SJSA1 (cell line): ENCODE measurements around the gene TSEN54. TPM values are rescaled to one million over a fixed set of nuclear protein-coding genes. Genes with fewer than 3 reads are reported as not detected.

Source experiments
- DNase-seq, 2 experiments: peaks; one replicate each; pipeline ENCODE4 v3.0.0-alpha.2; 2015 to 2020; ENCODE audit warnings: low spot score in 2 of 2, low read depth in 1 of 2
- H3K27ac ChIP-seq: fragments of 250-450 bp; sonication (Bioruptor Pico); 2 replicates; pipeline ENCODE4 v1.5.1; 2020; ENCODE audit warnings: mild to moderate bottlenecking, moderate library complexity
- H3K27me3 ChIP-seq: fragments of 250-450 bp; sonication (Bioruptor Pico); replicated peaks from 2 replicates; pipeline ENCODE4 v1.5.1; 2020; ENCODE audit warnings: mild to moderate bottlenecking, moderate library complexity
- H3K36me3 ChIP-seq: fragments of 250-450 bp; sonication (Bioruptor Pico); 2 replicates; pipeline ENCODE4 v1.5.1; 2020; ENCODE audit warnings: mild to moderate bottlenecking
- H3K4me1 ChIP-seq: fragments of 250-450 bp; sonication (Bioruptor Pico); replicated peaks from 2 replicates; pipeline ENCODE4 v1.6.1; 2021; ENCODE audit warnings: mild to moderate bottlenecking
- H3K4me3 ChIP-seq: fragments of 250-450 bp; sonication (Bioruptor Pico); 2 replicates; pipeline ENCODE4 v1.5.1; 2020; ENCODE audit warnings: mild to moderate bottlenecking
- H3K9me3 ChIP-seq: fragments of 250-450 bp; sonication (Bioruptor Pico); replicated peaks from 2 replicates; pipeline ENCODE4 v1.5.1; 2020; ENCODE audit warnings: mild to moderate bottlenecking
- total RNA-seq: library from RNA; depleted of rRNA; stranded (reverse); fragments of >200 nt; shearing (Covaris generic); gene quantifications from 2 replicates; pipeline ENCODE4 v1.2.3, GENCODE V29; 2014

The TSEN54 gene
- total RNA-seq, 1 experiment from 2014 or later, result 54.0 TPM

DNA sequence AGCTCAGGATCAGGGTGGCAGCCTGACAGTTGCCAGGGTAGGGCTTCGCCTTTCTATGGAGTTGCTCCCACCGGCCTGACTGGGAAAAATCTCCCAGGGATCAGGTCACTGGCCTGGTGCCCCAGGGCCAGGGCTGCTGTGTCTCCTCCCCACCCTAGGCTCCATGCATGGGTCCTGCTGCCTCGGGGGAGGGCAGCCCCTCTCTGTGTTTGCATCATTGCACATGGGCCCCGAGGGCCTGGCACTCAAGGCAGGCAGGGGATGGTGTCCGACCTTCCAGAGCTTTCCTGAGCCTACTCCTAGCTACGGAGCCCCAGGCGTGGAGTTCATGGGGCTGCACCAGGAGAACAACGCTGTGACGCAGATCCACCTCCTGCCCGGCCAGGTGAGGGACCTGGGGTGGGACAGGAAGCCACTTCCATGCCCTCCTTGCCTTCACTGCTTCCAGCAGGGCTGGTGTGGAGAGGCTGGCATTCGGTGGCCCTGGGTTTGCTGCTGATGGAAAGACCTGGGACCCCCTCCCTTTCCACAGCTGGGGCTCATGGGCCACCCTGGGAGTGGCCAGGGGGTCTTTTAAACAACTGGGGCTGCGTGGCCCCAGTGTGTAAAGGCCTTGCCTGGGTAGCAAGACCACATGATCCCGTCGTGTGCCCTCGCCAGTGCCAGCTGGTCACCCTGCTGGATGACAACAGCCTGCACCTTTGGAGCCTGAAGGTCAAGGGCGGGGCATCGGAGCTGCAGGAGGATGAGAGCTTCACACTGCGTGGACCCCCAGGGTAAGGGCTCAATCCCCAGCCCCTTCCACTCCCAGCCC, 41.7 kb downstream of the TSEN54 start:
- Histone ChIP-seq H3K9me3 (no peaks in the 10 kb centered on the region), H3K27ac (no peak overlapping the region), H3K4me1 (peaks cover 9% of the 10 kb centered on the region)

GRCh38 chr17:75558666-75559530, 42.6 kb downstream of the TSEN54 start:
- no peak for DNase-seq

More for the DNA sequence above, 41.7 kb downstream of the TSEN54 start:
- Histone ChIP-seq H3K36me3 (no peaks in the 10 kb centered on the region), H3K4me3 (no peak overlapping the region), H3K27me3 (no peaks in the 10 kb centered on the region)
- DNase-seq, result no peak

GRCh38 chr17:75559958-75560533, 43.7 kb downstream of the TSEN54 start:
- Histone ChIP-seq H3K4me3 (no peak overlapping the region), H3K9me3 (no peaks in the 10 kb centered on the region), H3K27ac (no peak overlapping the region), H3K36me3 (no peaks in the 10 kb centered on the region), H3K4me1 (no peaks in the 10 kb centered on the region), H3K27me3 (no peaks in the 10 kb centered on the region)
- DNase-seq, result no peak

More at GRCh38 chr17:75558666-75559530, 42.6 kb downstream of the TSEN54 start:
- Histone ChIP-seq H3K4me1 (peaks cover under 1% of the 10 kb centered on the region; the same call in 1 of the 2 replicates), H3K36me3 (no peaks in the 10 kb centered on the region), H3K27me3 (no peaks in the 10 kb centered on the region), H3K27ac (no peak overlapping the region), H3K4me3 (no peak overlapping the region), H3K9me3 (no peaks in the 10 kb centered on the region)

- no peaks in the 10 kb centered on the region for H3K27me3 ChIP-seq
- H3K9me3 ChIP-seq, result no peaks in the 10 kb centered on the region
- H3K36me3 ChIP-seq, result no peaks in the 10 kb centered on the region
- H3K27ac ChIP-seq, result no peak overlapping the region
- no peaks in the 10 kb centered on the region for H3K4me1 ChIP-seq
- DNase-seq, result no peak
- H3K4me3 ChIP-seq, result no peak overlapping the region
Measured at GRCh38 chr17:75561927-75562603, 45.7 kb downstream of the TSEN54 start.

DNA sequence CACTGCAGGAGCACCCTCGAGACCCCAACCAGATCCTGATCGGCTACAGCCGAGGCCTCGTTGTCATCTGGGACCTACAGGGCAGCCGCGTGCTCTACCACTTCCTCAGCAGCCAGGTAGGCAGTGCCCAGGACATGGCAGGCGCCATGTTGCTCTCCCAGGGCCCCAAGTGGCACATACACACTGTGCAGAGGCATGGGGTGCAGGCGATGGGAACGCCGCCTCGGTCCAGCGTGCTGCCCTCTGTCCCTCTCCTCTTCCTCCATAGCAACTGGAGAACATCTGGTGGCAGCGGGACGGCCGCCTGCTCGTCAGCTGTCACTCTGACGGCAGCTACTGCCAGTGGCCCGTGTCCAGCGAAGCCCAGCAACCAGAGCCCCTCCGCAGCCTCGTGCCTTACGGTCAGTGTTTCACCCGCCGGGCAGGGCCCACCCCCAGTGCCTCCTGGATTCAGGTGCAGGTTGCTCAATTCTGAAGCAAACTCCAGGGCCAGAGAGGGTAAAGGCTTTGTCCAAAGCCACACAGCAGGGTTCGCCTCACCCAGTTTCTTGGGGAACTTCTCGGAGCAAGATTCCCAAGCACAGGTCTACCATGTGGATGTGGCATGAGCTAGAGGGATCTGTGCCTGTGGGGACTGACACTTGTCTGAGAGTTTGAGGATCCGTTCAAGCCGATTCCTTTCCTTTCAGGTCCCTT, 46.9 kb downstream of the TSEN54 start:
- H3K36me3 ChIP-seq, result no peaks in the 10 kb centered on the region
- H3K9me3 ChIP-seq, result no peaks in the 10 kb centered on the region
- DNase-seq, result no peak
- no peaks in the 10 kb centered on the region for H3K27me3 ChIP-seq
- H3K4me3 ChIP-seq, result no peak overlapping the region
- no peak overlapping the region for H3K27ac ChIP-seq
- H3K4me1 ChIP-seq, result no peaks in the 10 kb centered on the region

DNA sequence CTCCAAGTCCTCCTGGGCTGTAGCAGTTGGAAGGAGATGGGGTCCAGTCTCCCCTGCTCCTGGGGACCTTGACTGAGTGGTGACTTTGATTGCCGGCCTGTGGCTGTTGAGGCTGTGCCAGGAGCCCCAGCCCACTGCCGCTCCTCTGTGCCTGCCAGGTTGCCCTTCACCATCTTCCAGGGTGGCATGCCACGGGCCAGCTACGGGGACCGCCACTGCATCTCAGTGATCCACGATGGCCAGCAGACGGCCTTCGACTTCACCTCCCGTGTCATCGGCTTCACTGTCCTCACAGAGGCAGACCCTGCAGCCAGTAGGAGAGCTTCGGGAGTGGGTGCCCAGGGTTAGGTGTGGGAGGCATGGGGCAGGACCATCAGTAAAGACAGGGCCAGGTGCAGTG, 47.9 kb downstream of the TSEN54 start:
- no peaks in the 10 kb centered on the region for H3K27me3 ChIP-seq
- no peaks in the 10 kb centered on the region for H3K36me3 ChIP-seq
- H3K27ac ChIP-seq, result no peak overlapping the region
- DNase-seq, result no peak
- H3K9me3 ChIP-seq, result no peaks in the 10 kb centered on the region
- no peak overlapping the region for H3K4me3 ChIP-seq
- no peaks in the 10 kb centered on the region for H3K4me1 ChIP-seq

GRCh38 chr17:75565066-75565465, 48.7 kb downstream of the TSEN54 start:
- no peak for DNase-seq

DNA sequence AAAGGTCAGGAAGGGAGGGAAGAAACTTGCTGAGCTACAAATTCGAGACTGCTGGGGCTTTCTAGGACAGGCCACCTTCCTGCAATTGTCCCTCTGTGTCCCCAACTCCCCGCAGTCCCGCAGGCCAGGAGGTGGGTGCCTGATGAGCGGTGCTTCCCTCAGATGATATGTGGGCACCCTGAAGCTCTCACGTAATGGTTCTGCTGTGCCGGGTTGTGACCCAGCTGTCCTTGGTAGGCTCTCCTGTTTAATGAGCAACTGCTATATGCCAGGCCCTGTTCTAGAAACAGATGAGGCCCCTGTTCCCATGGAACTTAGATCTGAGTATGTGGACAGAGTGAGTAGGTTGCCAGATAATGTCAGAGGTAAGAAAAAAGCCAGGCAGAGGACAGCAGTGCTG, 49.3 kb downstream of the TSEN54 start:
- no peaks in the 10 kb centered on the region for H3K9me3 ChIP-seq
- H3K27me3 ChIP-seq, result no peaks in the 10 kb centered on the region
- no peak for DNase-seq
- no peaks in the 10 kb centered on the region for H3K36me3 ChIP-seq
- no peaks in the 10 kb centered on the region for H3K4me1 ChIP-seq
- no peak overlapping the region for H3K4me3 ChIP-seq
- no peak overlapping the region for H3K27ac ChIP-seq

More at GRCh38 chr17:75565066-75565465, 48.7 kb downstream of the TSEN54 start:
- Histone ChIP-seq H3K27me3 (no peaks in the 10 kb centered on the region), H3K9me3 (no peaks in the 10 kb centered on the region), H3K36me3 (no peaks in the 10 kb centered on the region), H3K4me1 (no peaks in the 10 kb centered on the region), H3K27ac (no peak overlapping the region), H3K4me3 (no peak overlapping the region)

DNA sequence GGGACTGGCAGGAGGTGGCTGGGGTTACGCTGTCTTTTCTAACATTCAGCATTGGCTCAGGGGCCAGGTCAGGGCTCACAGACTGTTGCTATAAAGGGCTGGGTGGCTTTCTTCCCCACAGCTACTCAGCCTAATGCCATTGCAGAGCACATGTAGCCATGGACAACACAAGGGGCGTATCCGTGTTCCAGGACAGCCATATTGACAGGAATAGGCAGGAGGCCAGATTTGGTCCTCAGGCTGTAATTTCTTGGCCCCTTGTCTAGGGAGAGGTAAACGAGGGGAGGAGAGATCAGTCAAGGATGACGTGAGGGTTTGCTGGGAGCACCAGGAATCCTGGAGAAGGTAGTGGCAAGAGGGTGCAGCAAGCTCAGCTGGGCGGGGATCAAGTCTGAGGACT, 50.1 kb downstream of the TSEN54 start:
- H3K27me3 ChIP-seq, result no peaks in the 10 kb centered on the region
- no peaks in the 10 kb centered on the region for H3K9me3 ChIP-seq
- no peak overlapping the region for H3K4me3 ChIP-seq

GRCh38 chr17:75566834-75567233, 50.5 kb downstream of the TSEN54 start:
- no peak for DNase-seq

More for the DNA sequence above, 50.1 kb downstream of the TSEN54 start:
- no peak overlapping the region for H3K27ac ChIP-seq
- H3K36me3 ChIP-seq, result no peaks in the 10 kb centered on the region
- H3K4me1 ChIP-seq, result no peaks in the 10 kb centered on the region
- DNase-seq, result no peak

GRCh38 chr17:75568412-75569255, 52.3 kb downstream of the TSEN54 start:
- no peaks in the 10 kb centered on the region for H3K27me3 ChIP-seq
- no peak overlapping the region for H3K27ac ChIP-seq
- no peaks in the 10 kb centered on the region for H3K9me3 ChIP-seq
- H3K36me3 ChIP-seq, result no peaks in the 10 kb centered on the region
- no peak overlapping the region for H3K4me3 ChIP-seq
- DNase-seq, result no peak
- H3K4me1 ChIP-seq, result no peaks in the 10 kb centered on the region

More at GRCh38 chr17:75566834-75567233, 50.5 kb downstream of the TSEN54 start:
- H3K27me3 ChIP-seq, result no peaks in the 10 kb centered on the region
- H3K36me3 ChIP-seq, result no peaks in the 10 kb centered on the region
- H3K27ac ChIP-seq, result no peak overlapping the region
- H3K4me1 ChIP-seq, result no peaks in the 10 kb centered on the region
- no peak overlapping the region for H3K4me3 ChIP-seq
- H3K9me3 ChIP-seq, result no peaks in the 10 kb centered on the region

DNA sequence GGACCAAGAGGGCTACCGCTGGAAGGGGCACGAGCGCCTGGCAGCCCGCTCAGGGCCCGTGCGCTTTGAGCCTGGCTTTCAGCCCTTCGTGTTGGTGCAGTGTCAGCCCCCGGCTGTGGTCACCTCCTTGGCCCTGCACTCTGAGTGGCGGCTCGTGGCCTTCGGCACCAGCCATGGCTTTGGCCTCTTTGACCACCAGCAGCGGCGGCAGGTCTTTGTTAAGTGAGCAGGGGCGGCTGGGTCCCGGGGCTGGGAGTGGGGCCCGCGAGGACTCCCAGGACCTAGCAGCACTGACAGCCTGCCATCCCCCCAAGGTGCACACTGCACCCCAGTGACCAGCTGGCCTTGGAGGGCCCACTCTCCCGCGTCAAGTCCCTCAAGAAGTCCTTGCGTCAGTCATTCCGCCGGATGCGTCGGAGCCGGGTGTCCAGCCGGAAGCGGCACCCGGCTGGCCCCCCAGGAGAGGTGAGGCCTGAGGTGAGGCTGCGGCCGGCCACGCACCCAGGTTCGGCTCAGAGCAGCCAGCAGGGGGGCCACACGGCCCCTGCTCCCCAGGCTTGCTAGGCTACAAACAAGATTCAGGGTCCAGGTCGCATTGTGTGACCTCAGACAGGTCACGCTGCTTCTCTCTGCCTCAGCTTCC, 53.8 kb downstream of the TSEN54 start:
- no peak for DNase-seq
- Histone ChIP-seq H3K4me1 (no peaks in the 10 kb centered on the region), H3K4me3 (no peak overlapping the region), H3K36me3 (no peaks in the 10 kb centered on the region), H3K27me3 (no peaks in the 10 kb centered on the region), H3K27ac (no peak overlapping the region), H3K9me3 (no peaks in the 10 kb centered on the region)
